ENCODE data around the gene ASTN2.

DNA sequence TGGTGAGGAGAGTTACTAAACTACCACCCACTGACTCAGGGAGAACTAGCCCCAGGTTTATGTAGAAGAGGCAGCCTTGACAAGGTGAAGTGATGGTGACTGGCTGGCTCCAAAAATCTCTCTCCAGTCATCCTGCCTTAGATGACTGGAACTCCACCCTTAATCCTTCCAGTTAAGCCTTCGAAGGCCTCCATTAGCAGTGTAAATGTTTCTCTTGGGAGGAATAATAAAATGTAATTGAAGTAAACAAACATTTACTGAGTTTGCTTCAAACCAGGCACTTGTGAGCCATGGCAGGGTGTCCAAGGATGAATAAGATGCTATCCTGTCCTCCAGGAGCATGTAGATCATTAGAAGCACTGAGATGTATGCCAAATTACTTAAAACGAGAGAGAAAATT, 35.5 kb downstream of the ASTN2 start:
- no peak for TF ChIP-seq POLR2A (IDR thresholded peaks at IDR 0.05; ENCODE audit: low read length)
- TF ChIP-seq HOXA7 (CRISPR knock-in tag; IDR thresholded peaks at IDR 0.05): no peak
- TF ChIP-seq NFE2L2 (conservative IDR thresholded peaks at IDR 0.05; ENCODE audit: low read length): no peak
- no peak for TF ChIP-seq CHD2 (IDR thresholded peaks at IDR 0.05; ENCODE audit: low read length, partially characterized antibody)
- TF ChIP-seq, protein P1, sequence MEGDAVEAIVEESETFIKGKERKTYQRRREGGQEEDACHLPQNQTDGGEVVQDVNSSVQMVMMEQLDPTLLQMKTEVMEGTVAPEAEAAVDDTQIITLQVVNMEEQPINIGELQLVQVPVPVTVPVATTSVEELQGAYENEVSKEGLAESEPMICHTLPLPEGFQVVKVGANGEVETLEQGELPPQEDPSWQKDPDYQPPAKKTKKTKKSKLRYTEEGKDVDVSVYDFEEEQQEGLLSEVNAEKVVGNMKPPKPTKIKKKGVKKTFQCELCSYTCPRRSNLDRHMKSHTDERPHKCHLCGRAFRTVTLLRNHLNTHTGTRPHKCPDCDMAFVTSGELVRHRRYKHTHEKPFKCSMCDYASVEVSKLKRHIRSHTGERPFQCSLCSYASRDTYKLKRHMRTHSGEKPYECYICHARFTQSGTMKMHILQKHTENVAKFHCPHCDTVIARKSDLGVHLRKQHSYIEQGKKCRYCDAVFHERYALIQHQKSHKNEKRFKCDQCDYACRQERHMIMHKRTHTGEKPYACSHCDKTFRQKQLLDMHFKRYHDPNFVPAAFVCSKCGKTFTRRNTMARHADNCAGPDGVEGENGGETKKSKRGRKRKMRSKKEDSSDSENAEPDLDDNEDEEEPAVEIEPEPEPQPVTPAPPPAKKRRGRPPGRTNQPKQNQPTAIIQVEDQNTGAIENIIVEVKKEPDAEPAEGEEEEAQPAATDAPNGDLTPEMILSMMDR (IDR thresholded peaks at IDR 0.05): no peak
- no peak for TF ChIP-seq RAD21 (conservative IDR thresholded peaks at IDR 0.05 in 1 of 2, IDR thresholded peaks at IDR 0.05 in 1 of 2)
- TF ChIP-seq EHF (CRISPR knock-in tag; IDR thresholded peaks at IDR 0.05): no peak
- no peak for TF ChIP-seq JUN (IDR thresholded peaks at IDR 0.05)
- TF ChIP-seq CBX8 (IDR thresholded peaks at IDR 0.05): no peak
- no peak for TF ChIP-seq SMC3 (IDR thresholded peaks at IDR 0.05)
